HEK293 (cell line): ENCODE results near the gene THG1L.

Source experiments
- CTCF ChIA-PET: fragments of 350-600 bp; formaldehyde crosslinking; extraction: SDS; loops from one replicate; lab custom pipeline; 2021; ENCODE audit warnings: antibody characterized with exemption; lab: Yijun Ruan, JAX
- POLR2A ChIA-PET: fragments of 300-600 bp; formaldehyde crosslinking; extraction: SDS; loops from one replicate; lab custom pipeline; 2020; ENCODE audit warnings: antibody characterized with exemption, inconsistent platforms; lab: Yijun Ruan, JAX
- H3K27ac ChIP-seq: fragments of 200-500 bp; sonication (Bioruptor generic); 2 replicates; pipeline ENCODE4 v1.5.1; 2014; ENCODE audit warnings: low read depth, low read length, control low read depth, inconsistent platforms; ENCODE audit errors: extremely low read depth
- H3K36me3 ChIP-seq, 2 experiments: fragments of 200-500 bp in 1 of 2; sonication (Bioruptor generic) in 1 of 2; 1 replicate in 1 of 2; 2 replicates in 1 of 2; pipeline ENCODE4 v1.5.1; 2014 to 2017; ENCODE audit warnings: inconsistent platforms in 2 of 2, low read length in 2 of 2; ENCODE audit not compliant: control insufficient read depth in 2 of 2, insufficient read depth in 1 of 2
- H3K4me1 ChIP-seq: fragments of 200-500 bp; sonication (Bioruptor generic); 2 replicates; pipeline ENCODE4 v1.5.1; 2014; ENCODE audit warnings: mild to moderate bottlenecking, low read length, inconsistent platforms; ENCODE audit not compliant: control insufficient read depth, insufficient read depth
- H3K4me3 ChIP-seq: 2 replicates; pipeline ENCODE4 v1.5.1; 2011; ENCODE audit warnings: low read depth, mild to moderate bottlenecking, control low read depth, low read length, moderate library complexity
- H3K9me3 ChIP-seq: fragments of 200-500 bp; sonication (Bioruptor generic); 2 replicates; pipeline ENCODE4 v1.5.1; 2014; ENCODE audit warnings: low read depth, low read length, inconsistent platforms; ENCODE audit not compliant: control insufficient read depth, insufficient read depth
- ATF2 ChIP-seq: fragments of 450-650 bp; formaldehyde crosslinking; IDR thresholded peaks from 2 replicates; pipeline ENCODE4 v1.5.1; 2016; ENCODE audit warnings: missing biosample characterization, missing genetic modification characterization, low read depth
- BCL11B ChIP-seq: fragments of 450-650 bp; formaldehyde crosslinking; IDR thresholded peaks from 2 replicates; pipeline ENCODE4 v1.5.1; 2016; ENCODE audit warnings: low read depth, missing biosample characterization, missing genetic modification characterization
- BCL6B ChIP-seq: fragments of 450-650 bp; formaldehyde crosslinking; IDR thresholded peaks from 2 replicates; pipeline ENCODE4 v1.5.1; 2017; ENCODE audit warnings: missing biosample characterization, missing genetic modification characterization
- FEZF1 ChIP-seq: fragments of 450-650 bp; formaldehyde crosslinking; IDR thresholded peaks from 2 replicates; pipeline ENCODE4 v1.5.1; 2016; ENCODE audit warnings: missing biosample characterization, missing genetic modification characterization
- MYNN ChIP-seq: fragments of 450-650 bp; formaldehyde crosslinking; IDR thresholded peaks from 2 replicates; pipeline ENCODE4 v1.5.1; 2016; ENCODE audit warnings: missing biosample characterization, missing genetic modification characterization, borderline replicate concordance
- TCF7L2 ChIP-seq: IDR thresholded peaks from 2 replicates; pipeline ENCODE4 v1.6.1; 2011; ENCODE audit warnings: low read depth, mild to moderate bottlenecking, inconsistent platforms, low read length, moderate library complexity, borderline replicate concordance
- ZBTB6 ChIP-seq: fragments of 450-650 bp; formaldehyde crosslinking; IDR thresholded peaks from 2 replicates; pipeline ENCODE4 v1.5.1; 2017; ENCODE audit warnings: missing biosample characterization, missing genetic modification characterization
- ZFP3 ChIP-seq: fragments of 450-650 bp; formaldehyde crosslinking; IDR thresholded peaks from 2 replicates; pipeline ENCODE4 v1.5.1; 2016; ENCODE audit warnings: low read depth, missing biosample characterization, missing genetic modification characterization
- ZFP41 ChIP-seq: fragments of 450-650 bp; formaldehyde crosslinking; IDR thresholded peaks from 2 replicates; pipeline ENCODE4 v1.5.1; 2016; ENCODE audit warnings: missing biosample characterization, missing genetic modification characterization, borderline replicate concordance
- ZNF148 ChIP-seq: fragments of 450-650 bp; formaldehyde crosslinking; IDR thresholded peaks from 2 replicates; pipeline ENCODE4 v1.5.0; 2017; ENCODE audit warnings: missing biosample characterization, missing genetic modification characterization, borderline replicate concordance
- ZNF16 ChIP-seq: fragments of 450-650 bp; formaldehyde crosslinking; IDR thresholded peaks from 2 replicates; pipeline ENCODE4 v1.5.1; 2016; ENCODE audit warnings: low read depth, missing biosample characterization, missing genetic modification characterization
- ZNF311 ChIP-seq: fragments of 450-650 bp; formaldehyde crosslinking; IDR thresholded peaks from 2 replicates; pipeline ENCODE4 v1.5.1; 2017; ENCODE audit warnings: missing biosample characterization, missing genetic modification characterization, borderline replicate concordance
- ZNF350 ChIP-seq: fragments of 450-650 bp; formaldehyde crosslinking; IDR thresholded peaks from 2 replicates; pipeline ENCODE4 v1.5.0; 2017; ENCODE audit warnings: missing biosample characterization, mild to moderate bottlenecking, missing genetic modification characterization
- ZNF48 ChIP-seq: fragments of 450-650 bp; formaldehyde crosslinking; IDR thresholded peaks from 2 replicates; pipeline ENCODE4 v1.5.1; 2016; ENCODE audit warnings: missing biosample characterization, missing genetic modification characterization
- ZNF518A ChIP-seq: fragments of 450-650 bp; formaldehyde crosslinking; conservative IDR thresholded peaks from 2 replicates; pipeline ENCODE4 v1.5.1; 2016; ENCODE audit warnings: low read depth, missing biosample characterization, missing genetic modification characterization
- ZNF561 ChIP-seq: fragments of 450-650 bp; IDR thresholded peaks from 2 replicates; pipeline ENCODE4 v1.5.1; 2018; ENCODE audit warnings: missing biosample characterization, missing genetic modification characterization, borderline replicate concordance
- ZNF629 ChIP-seq: fragments of 450-650 bp; formaldehyde crosslinking; IDR thresholded peaks from 2 replicates; pipeline ENCODE4 v1.5.1; 2017; ENCODE audit warnings: missing biosample characterization, missing genetic modification characterization
- ZNF677 ChIP-seq: fragments of 450-650 bp; IDR thresholded peaks from 2 replicates; pipeline ENCODE4 v1.5.0; 2018; ENCODE audit warnings: missing biosample characterization, mild to moderate bottlenecking, missing genetic modification characterization, moderate library complexity
- ZNF747 ChIP-seq: fragments of 450-650 bp; formaldehyde crosslinking; IDR thresholded peaks from 2 replicates; pipeline ENCODE4 v1.5.1; 2016; ENCODE audit warnings: missing biosample characterization, missing genetic modification characterization
- ZNF830 ChIP-seq: fragments of 450-650 bp; IDR thresholded peaks from 2 replicates; pipeline ENCODE4 v1.5.0; 2018; ENCODE audit warnings: missing biosample characterization, missing genetic modification characterization, low read depth, mild to moderate bottlenecking, moderate library complexity

THG1L gene

GRCh38 chr5:157739388-157740228 lies 8.4 kb downstream of the THG1L start:
- Histone ChIP-seq H3K9me3 (no peaks in the 10 kb centered on the region), H3K4me1 (0 out of 2 replicates have a peak, but pooled peaks cover 6% of the 10 kb centered on the region), H3K27ac (no peak overlapping the region), H3K4me3 (no peak overlapping the region), H3K36me3 (peaks cover 33 to 34% of the 10 kb centered on the region in 2 experiments)
- POLR2A ChIA-PET = no interaction called here
- TF ChIP-seq ZNF629 (tag by site-specific recombination) = no peak
- no peak for TF ChIP-seq TCF7L2
- TF ChIP-seq ZBTB6 (tag by site-specific recombination) = no peak
- TF ChIP-seq ATF2 (tag by site-specific recombination) = no peak
- no peak for TF ChIP-seq ZNF518A (tag by site-specific recombination)
- no peak for TF ChIP-seq BCL11B (tag by site-specific recombination)
- no peak for TF ChIP-seq ZFP3 (tag by site-specific recombination)
- TF ChIP-seq ZNF48 (tag by site-specific recombination) = no peak
- no peak for TF ChIP-seq ZNF677 (tag by site-specific recombination)
- no peak for TF ChIP-seq BCL6B
- TF ChIP-seq ZNF16 (tag by site-specific recombination) = no peak
- no peak for TF ChIP-seq ZNF830
- no peak for TF ChIP-seq MYNN (tag by site-specific recombination)
- no peak for TF ChIP-seq ZNF148 (tag by site-specific recombination)
- TF ChIP-seq ZNF561 (tag by site-specific recombination) = no peak
- no peak for TF ChIP-seq ZNF747 (tag by site-specific recombination)
- no peak for TF ChIP-seq ZNF311
- TF ChIP-seq ZNF350 (tag by site-specific recombination) = no peak
- no peak for TF ChIP-seq FEZF1 (tag by site-specific recombination)
- TF ChIP-seq ZFP41 (tag by site-specific recombination) = no peak
- CTCF ChIA-PET = interaction anchor here (1.0 to 2.6 kb wide), 2 partner anchors 21 to 307 kb away, joined by 3 to 11 read pairs; no protein-coding TSS in a partner anchor
